ENCODE data around the gene RAB11B. TPM values are rescaled to one million over a fixed set of nuclear protein-coding genes. Genes with fewer than 3 reads are reported as not detected.

RAB11B gene
- total RNA-seq = 112 TPM

GRCh38 chr19:8389891-8390616 lies at the start of gene RAB11B:
Gene RAB11B (plus strand): TSS chr19:8390360. CDS start chr19:8390417, 57 bp downstream.

GRCh38 chr19:8342684-8343482 lies 47.3 kb upstream of the RAB11B start, which contains the start of gene KANK3:
Gene KANK3 (minus strand): TSS chr19:8343262. CDS start chr19:8337828, 5,434 bp downstream.

DNA sequence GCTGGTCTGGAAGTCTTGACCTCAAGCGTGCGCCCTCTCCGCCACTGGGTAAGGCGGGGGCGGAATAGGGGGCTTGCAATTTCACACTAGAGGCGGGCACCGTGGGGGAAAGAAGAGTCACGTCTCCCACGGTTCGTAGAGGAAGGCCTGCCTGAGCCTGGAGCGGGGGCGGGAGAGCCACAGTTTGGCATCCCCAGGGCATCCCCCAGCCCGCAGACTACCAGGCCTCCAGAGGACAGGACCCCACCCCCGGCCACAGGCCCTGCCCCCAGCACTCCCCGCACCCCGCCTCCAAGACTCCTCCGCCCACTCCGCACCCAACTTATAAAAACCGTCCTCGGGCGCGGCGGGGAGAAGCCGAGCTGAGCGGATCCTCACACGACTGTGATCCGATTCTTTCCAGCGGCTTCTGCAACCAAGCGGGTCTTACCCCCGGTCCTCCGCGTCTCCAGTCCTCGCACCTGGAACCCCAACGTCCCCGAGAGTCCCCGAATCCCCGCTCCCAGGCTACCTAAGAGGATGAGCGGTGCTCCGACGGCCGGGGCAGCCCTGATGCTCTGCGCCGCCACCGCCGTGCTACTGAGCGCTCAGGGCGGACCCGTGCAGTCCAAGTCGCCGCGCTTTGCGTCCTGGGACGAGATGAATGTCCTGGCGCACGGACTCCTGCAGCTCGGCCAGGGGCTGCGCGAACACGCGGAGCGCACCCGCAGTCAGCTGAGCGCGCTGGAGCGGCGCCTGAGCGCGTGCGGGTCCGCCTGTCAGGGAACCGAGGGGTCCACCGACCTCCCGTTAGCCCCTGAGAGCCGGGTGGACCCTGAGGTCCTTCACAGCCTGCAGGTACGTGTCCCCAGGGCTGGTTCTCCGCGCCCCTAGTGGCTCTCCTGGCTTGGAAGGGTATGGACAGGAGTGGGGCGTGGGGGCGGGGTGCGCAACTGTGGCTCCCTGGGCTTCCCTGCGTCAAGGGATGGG lies 26.1 kb upstream of the RAB11B start, which contains the start of gene ANGPTL4:
Gene ANGPTL4 (plus strand): TSS at position 353 of the 969 bp plus-strand sequence. CDS start 167 bp downstream, at position 520.

GRCh38 chr19:8412783-8413628 lies 22.8 kb downstream of the RAB11B start, which contains the start of gene MARCHF2:
Gene MARCHF2 (plus strand): TSS chr19:8413305. CDS start chr19:8421841, 8,536 bp downstream.

DNA sequence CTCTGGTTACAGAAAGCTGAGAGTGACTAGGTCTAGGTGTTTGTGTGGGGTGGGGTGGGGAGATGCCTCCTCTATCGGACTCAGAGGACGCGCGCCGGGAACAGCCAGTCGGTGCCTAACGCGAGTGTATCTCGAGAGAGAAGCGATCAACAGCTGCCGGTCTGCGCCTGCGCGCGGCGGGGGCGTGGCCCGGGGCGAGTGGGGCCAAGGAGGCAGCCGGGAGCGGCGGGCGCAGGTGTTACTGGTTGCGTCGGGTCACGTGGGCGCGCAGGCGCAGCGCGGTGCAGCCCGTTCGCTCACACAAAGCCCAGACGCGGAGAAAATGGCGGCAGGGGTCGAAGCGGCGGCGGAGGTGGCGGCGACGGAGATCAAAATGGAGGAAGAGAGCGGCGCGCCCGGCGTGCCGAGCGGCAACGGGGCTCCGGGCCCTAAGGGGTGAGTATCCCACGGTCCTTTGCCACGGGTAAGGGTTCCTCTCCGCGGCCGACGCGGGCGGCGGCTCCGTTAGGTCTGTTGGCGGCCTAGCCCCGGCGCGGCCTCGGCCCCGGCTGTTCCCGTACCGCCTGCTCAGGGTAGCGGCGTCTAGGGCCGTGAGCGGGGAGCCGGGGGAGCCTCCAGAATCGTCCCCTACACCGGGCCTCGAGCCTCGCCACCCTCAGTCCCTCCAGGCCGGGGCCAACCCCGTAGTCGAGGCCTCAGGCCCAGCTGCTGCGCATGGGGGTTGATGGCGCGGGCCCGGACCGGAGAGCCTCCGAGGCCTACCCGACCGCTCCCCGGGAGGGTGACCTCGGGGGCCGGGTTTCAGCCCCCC lies 54.7 kb downstream of the RAB11B start, which contains the start of gene HNRNPM:
Gene HNRNPM (plus strand): TSS at position 299 of the 811 bp plus-strand sequence. CDS start 24 bp downstream, at position 323.

Other genes starting within 250 kb of the RAB11B start
- gene FBN3, start 240.8 kb upstream of the RAB11B start, total RNA-seq = 9.1 TPM
- gene CERS4, start 181.0 kb upstream of the RAB11B start, total RNA-seq = 76.6 TPM
- 34.3 TPM for gene CD320, start 82.0 kb upstream of the RAB11B start, total RNA-seq
- gene NDUFA7, start 69.0 kb upstream of the RAB11B start, total RNA-seq = 11.7 TPM
- gene RPS28, start 68.9 kb upstream of the RAB11B start, total RNA-seq = 165 TPM
- 10.6 TPM for gene KANK3, start 47.1 kb upstream of the RAB11B start, total RNA-seq
- gene ANGPTL4, start 26.2 kb upstream of the RAB11B start, total RNA-seq = 2.4 TPM
- gene MARCHF2, start 22.9 kb downstream of the RAB11B start, total RNA-seq = 47.7 TPM
- gene HNRNPM, start 54.6 kb downstream of the RAB11B start, total RNA-seq = 130 TPM
- 0.66 TPM for gene PRAM1, start 112.3 kb downstream of the RAB11B start, total RNA-seq
- gene ZNF414, start 123.8 kb downstream of the RAB11B start, total RNA-seq = 19.9 TPM
- 6.7 TPM for gene MYO1F, start 187.1 kb downstream of the RAB11B start, total RNA-seq
- gene ADAMTS10, start 220.4 kb downstream of the RAB11B start, total RNA-seq = 109 TPM
- not detected for gene NFILZ, start 240.3 kb downstream of the RAB11B start, total RNA-seq

Measured in camera-type eye (tissue), 1 donor.